Jurkat, Clone E6-1 (cell line): Measurements from ENCODE around the gene TNIP3.

Experiments used
- DNase-seq: peaks from one replicate; pipeline ENCODE4 v3.0.0-alpha.2; 2011; ENCODE audit warnings: low read depth, low spot score
- H3K4me3 ChIP-seq: 2 replicates; pipeline ENCODE4 v1.5.1; 2011; ENCODE audit warnings: mild to moderate bottlenecking, low read length, control low read depth, moderate library complexity

Gene TNIP3

DNA sequence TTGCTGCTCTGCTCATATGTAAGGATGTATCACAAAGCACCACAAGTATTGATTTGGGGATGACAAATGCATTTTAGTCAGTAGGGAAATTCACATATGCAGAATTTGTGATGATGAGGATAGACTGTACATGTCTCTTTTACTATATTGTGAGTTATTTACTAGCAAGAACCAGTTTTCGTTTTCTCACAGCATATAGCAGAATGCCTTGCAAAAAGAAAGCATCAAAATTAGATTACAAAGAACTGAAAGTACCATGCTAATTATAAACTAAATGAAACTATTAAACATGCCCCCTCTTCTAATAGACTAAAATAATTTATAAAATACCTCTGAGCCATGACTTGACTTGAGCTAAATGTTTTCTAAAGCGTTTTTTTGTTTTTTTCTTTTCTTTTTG is 20.1 kb downstream of the TNIP3 start:
- H3K4me3 ChIP-seq, result no peak overlapping the region
- DNase-seq, result no peak

DNA sequence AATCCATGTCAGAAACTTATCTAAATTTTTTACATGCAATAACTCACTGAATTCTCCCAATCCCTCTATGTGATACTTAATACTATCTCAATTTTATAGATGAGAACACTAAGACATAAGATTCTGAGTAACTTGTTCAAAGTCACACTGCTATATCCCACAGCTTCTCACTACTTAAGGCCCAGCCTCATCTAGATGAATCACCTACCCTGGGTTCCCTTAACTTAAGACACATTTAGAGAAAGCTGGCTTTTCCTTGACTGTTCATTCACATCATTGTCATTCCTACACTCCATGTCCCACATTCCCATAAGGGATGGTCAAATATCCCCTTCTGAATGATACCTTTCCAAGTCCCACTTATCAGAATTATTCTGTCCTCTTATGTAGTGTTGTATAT is 21.0 kb downstream of the TNIP3 start:
- H3K4me3 ChIP-seq, result no peak overlapping the region
- no peak for DNase-seq

DNA sequence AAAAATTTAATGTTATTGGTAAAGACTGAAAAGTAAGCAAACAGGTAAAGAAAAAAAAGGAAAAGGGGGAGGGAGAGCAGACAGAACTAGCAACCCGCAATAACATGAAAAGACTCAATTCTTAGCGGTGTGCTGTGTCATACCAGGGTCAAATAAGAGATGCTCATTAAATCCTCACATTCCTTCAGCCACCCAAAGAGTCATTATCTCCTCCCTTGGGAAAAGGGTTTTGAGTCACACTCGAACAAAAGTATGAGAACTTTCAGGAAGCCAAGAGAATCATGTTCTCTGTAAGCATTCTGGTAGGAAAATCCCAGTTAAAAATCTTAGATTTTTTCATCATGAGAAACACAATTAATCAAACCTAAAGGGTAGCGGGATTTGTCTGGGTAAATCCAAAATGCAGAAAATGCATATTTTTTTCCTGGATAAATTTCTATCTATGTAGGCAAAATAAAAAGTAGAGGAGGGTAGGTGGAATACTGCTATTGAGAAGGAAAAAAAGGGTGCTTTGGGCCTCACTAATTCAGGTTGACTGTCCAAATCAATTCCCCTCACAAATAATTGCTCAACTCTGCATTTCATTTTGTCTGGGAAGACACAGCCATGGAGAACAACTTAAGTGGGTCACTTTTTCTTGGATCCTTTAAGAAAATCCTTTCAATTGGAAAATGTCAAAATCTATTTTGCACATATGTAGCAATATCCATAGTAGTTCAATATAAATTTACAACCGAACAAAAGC is 23.2 kb downstream of the TNIP3 start:
- no peak overlapping the region for H3K4me3 ChIP-seq
- DNase-seq, result no peak

DNA sequence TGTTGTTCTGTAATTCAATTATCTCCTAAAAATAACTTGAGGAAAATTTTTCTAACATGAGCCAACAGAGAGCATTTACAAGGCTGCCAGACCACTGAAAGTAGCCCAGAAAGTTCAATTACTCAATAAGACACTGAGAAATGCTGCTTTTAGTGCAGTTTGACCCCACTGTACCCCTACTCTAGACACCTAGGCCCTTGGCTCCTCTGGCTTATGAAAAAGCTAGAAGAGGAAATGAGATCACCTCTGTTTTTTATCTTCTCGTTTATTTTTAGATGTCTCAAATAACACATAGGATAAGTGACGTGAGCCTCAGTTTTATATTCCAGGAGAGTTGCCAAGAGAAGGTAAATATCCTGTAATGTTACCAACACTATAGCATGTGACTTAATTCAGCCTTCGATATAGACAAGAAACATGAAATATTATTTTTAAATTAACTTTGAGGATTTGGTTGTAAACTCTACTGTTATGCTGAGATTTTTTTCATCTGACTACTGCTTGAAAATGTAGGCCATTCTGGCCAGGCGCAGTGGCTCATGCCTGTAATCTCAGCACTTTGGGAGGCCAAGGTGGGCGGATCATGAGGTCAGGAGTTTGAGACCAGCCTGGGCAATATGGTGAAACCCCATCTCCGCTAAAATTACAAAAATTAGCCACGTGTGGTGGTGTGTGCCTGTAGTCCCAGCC is 24.4 kb downstream of the TNIP3 start:
- no peak overlapping the region for H3K4me3 ChIP-seq
- DNase-seq, result no peak

DNA sequence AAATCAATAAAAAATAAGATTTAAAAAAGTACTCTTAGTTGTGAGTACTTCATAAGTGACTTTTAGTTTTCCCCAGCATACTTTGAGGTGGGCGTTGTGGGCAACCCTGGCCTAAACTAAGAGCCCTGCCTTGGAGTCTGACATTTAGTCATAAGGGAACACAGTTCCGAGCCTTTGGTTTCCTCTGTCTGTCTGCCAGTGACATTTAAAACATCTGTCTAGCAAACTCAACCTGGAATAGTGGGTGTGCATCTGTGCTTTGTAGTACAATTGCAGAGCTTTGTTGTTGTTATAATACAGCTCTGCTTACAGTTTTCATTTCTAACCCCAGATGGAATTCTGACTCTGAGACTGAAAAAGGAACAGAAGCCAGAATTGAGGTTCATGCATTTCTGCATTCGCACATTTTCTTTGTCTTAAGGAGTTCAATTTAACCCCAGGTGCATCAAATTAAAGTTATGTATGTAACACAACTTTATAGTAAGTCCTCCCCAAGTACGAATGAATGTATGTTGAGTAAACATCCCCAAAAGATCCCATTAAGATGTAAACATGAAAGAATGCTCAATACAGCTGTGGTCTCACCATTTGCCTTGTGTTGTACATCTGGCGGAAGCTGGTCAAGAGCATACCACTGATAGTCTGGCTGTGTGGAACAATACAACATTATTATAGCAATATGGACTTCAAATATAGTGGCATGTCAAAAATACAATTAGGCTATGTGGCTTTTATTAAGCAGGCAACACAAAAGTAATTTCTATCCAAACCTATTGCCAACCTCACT is 25.9 kb downstream of the TNIP3 start:
- no peak overlapping the region for H3K4me3 ChIP-seq
- peak; percentile 44 for DNase-seq

DNA sequence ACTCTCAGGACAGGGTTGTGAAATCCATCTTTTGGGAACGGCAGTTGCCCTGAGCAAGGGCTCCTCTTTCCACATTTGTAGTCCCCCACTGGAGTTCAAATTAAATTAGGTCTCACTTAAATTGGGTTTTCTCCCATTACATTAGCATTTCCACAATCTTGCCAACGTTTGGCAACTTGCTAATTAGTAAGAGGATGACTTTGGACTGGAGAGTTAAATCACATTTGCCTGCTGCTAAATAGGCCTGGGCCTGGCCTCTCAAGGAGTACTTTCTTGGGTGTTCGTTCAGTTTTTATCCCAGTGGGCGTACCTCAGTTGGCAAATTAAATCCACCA is 33.8 kb downstream of the TNIP3 start:
- DNase-seq, result no peak
- no peak overlapping the region for H3K4me3 ChIP-seq

DNA sequence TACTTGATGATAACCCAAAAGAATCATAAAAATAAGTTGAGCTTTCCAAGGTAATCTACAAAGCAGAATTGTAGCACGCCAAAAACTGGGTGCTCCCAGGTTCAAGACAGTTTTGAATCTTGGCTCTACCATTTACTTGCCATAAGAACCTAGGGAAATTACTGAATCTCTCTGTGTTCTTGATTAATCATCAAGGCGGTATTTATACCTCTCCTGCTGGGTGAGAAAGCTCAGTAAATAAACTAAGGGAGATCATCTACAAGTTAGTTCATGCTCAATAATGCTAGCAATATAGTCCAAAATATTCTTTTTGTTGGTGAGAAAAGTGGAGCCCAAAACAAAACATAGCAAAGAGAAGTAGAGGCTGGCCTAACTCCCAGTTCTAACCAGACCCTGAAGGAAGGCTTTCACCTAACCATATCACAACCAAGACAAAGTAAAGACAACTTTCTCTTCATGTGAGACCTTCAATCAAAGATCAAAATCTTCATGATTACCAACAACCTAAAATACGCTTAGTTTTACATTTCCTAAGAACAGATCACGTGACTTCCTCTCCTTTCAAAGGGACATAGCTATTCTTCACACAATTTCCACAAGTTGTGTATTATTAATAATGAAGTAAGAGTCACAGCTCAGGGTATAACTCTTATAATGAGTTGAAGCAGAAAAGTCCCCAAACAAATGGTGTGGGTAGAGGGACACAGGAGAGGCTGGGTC is 34.4 kb downstream of the TNIP3 start:
- no peak overlapping the region for H3K4me3 ChIP-seq
- DNase-seq, result no peak

DNA sequence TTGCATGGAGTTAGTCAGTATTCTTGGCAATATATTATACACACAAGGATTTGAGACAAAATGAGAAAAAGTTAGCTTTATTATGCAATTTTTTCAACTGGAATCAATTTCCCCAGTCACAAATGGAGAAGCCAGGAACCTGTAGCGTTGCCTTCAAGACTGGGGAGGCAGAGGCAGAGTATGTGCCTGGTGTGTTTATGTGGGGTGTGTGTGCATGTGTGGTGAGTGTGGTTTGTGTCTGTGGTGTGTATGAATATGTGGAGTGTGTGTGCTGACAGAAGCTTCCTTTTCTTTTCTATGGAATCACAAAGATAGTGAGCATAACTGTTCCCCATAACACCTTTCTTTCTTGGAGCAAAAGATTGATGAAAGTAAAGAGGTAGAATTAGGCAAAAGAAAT is 37.0 kb downstream of the TNIP3 start:
- DNase-seq, result peak; percentile 32
- no peak overlapping the region for H3K4me3 ChIP-seq

DNA sequence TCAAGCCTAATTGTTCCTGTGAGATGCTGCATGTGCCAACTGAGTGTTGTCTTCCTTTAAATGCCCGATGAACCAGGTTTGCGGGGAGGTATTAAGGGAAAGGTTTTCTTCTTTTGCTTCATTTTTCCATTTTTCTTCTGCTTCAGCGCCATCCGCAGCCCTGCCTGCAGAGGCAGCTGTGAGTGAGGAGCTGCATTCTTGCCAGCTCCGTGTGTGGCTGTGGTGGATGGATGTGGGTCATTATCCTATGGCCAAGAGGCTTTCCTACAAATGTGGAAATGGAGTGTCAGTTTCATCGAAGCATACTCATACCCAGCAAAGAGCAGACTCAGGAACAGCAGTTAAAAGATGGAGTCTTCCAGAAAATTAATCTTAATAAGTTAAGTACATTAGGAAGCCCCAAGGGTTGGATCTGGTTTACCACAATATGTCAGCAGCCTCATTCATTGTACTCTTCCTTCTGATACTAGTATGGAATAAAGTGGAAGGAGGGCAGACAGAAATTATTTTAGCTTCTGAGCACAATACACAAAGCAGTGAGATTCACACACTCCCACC is 37.6 kb downstream of the TNIP3 start:
- DNase-seq, result no peak
- no peak overlapping the region for H3K4me3 ChIP-seq

DNA sequence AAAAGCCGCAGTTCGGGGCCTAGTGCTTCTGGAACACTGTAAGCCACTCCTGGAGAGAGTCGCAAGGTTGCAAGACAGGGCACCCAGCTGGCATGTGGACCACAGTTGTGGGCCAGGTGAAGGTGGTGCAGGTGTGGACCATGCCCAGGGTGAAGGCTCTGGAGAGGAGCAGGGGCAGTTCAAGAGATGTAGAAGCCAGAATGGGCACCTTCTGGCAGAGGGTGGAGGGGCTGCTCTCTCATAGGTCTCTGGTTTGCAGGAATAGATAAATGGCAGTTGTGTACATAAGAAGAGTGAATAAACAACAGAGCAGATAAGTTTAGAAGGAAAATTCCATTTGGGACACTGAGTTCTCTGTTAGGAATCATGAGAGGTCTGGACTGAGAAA is 38.6 kb downstream of the TNIP3 start:
- no peak overlapping the region for H3K4me3 ChIP-seq
- DNase-seq, result no peak

DNA sequence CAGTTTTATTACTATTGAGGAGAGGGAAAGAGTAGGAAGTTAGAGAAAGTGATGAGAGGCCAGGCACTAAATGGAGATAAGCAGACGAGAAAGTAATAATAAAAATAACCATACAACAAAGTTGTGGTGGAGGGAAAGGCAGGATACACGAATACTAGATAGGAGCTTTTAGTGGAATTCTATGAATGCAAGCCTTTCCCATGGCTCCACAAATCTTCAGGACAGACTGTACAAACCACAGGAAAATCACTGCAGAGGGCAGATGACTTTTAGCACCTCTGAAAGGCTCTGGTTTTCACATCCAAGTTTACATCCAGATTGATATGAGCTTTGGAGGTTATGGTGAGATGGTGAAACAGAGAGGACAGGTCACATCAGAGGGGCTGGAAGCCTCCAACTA is 41.5 kb downstream of the TNIP3 start:
- DNase-seq, result no peak

DNA sequence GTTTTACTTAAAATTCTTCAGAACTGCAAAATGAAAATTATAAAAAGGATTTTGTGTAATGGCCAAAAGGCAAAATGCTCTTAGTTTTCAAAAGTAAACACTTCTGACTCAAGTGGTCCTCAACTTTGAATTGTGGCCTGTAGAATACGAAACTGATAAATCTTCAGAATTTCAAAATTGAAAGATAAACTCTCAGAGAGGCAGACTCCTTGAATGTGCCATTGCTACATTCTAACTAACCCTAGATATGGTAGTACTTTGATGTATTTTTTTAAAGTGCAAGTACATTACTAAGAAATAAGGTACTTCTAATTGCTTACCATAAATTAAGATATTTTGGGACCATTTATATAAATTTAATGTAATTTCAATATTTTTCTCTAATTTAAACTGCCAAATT is 44.4 kb downstream of the TNIP3 start:
- H3K4me3 ChIP-seq, result no peak overlapping the region
- DNase-seq, result no peak

More for the DNA sequence above, 41.5 kb downstream of the TNIP3 start:
- no peak overlapping the region for H3K4me3 ChIP-seq

DNA sequence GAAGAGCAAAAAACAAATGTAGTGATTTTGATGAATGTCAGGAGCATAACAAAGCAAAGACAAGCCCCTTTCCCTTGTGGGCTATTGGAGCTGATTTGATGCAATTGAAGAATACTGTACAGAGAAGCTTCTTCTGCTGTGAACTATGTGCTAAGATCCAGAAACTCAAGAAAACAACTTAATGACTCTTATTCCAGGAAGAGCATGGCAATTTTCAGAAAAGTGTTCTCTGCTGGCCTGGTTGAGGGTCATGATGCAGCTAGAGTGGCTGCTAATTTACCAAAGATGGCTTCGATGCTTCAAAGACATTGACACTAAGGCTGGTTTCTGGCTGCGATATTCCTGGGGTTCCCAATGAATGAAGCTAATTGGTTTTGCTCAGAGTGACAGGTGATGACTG is 45.8 kb downstream of the TNIP3 start:
- H3K4me3 ChIP-seq, result no peak overlapping the region
- DNase-seq, result no peak

DNA sequence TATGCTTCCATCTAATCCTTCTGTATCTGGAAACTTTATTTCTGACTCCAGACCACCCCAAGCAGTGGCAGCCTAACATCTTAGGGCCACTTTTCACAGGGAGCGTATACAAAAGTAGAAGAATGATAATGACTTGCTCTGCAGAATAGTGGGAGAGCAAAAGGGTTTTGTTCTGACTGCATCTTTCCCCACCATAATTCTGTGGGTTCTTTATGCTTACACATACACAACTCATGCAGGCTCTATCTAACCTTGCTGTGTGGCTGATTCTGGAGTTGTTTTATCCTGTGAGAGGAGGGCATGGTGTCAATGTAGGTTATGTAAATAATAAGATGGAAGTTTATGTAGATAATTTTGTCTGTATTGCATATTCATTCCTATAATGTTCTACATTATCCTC is 49.4 kb downstream of the TNIP3 start:
- no peak for DNase-seq
- no peak overlapping the region for H3K4me3 ChIP-seq

DNA sequence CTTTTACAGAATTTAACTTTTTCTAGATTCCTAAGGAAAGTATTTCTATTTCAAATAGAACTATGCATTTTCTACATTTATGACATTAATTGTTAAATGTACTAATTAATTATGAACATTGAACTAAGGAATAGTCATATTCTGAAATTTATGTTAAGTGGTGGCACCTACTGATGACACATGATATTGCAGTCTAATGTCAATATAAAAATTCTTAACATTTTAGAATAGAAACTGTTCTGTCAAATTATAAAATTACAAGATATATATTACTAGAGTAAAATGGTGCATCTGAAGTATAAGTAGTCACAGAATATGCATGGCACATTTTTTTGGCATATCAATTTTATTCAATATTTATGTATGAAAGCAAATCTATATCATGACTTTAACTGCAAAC is 51.6 kb downstream of the TNIP3 start:
- no peak overlapping the region for H3K4me3 ChIP-seq
- no peak for DNase-seq

DNA sequence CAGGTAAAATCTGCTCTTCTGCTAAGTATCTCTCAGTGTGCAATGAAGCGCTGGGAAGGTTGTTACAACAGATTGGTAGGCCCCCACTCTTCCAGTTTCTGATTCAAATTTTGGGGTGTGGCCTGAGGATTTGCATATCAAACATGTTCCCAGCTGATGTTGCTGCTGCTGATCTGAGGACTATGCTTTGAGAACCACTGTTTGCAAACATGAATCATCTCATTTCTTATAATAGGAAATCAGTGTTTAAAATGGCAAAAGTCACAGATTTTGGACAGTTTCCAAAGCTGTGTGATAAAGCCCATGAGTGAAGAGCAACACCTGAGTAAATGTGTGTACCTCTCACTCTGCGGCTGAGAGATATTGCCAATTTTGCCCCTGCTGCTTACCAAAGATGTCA is 55.6 kb downstream of the TNIP3 start:
- H3K4me3 ChIP-seq, result no peak overlapping the region
- DNase-seq, result no peak

DNA sequence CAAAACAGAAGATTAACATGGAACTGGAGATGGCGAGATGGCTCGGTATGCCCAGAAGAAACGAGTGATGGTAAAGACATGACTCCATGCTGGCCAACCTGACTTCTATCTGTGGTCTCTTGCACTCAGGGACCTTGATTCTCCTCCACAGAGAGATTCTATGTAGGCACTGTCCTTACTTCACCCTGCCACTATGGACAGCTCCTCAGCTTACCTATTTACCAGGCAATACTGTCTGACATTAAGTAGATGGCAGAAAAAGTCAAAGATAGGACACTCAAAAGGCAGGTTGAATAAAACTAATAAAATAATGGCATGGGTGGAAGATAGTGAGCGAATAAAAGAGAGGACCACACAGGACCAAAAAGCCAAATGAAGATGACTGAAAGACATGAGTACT is 56.6 kb downstream of the TNIP3 start:
- no peak overlapping the region for H3K4me3 ChIP-seq
- no peak for DNase-seq

DNA sequence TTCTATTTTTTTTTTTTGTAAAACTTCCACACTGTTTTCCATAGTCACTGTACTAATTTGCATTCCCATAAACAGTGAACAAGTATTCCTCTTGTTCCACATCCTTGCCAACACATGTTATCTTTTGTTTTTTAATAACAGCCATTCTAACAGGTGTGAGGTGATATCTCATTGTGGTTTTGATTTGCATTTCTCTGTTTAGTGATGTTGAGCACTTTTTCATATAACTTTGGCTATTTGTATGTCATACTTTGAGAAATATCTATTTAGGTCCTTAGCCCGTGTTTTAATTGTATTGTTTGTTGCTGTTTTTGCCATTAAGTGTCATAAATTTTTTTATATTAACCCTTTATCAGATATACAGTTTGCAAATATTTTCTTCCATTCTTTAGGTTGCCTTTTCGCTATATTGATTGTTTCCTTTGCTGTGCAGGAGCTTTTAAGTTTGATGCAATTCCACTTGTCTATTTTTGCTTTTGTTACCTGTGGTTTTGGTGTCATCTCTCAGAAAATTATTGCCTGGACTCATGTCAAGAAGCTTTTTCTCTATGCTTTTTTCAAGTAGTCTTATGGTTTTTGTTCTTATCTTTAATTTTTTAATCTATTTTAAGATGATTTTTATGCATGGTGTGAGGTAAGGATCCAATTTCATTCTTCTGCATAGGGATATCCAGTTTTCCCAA is 63.9 kb downstream of the TNIP3 start:
- DNase-seq, result no peak

DNA sequence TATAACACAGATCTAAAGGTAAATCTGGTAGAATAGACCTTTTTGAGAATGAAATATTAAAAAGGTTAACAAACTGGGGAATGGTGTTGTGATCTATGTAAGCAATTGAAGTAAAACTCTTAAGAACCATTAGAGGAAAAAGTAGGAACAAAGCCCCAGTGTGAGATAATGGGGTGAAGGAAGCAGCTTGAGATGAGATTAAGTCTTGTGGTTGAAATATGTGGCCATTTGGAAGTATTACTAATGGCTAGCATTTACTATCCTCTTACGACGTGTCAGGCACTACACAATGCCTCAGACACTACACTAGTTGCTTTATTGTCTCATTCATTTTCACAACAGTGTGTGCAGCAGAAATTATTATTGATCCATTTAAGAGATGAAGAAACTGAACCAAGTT is 65.9 kb downstream of the TNIP3 start:
- no peak for DNase-seq
- no peak overlapping the region for H3K4me3 ChIP-seq

More for the DNA sequence above, 63.9 kb downstream of the TNIP3 start:
- no peak overlapping the region for H3K4me3 ChIP-seq
